ENCODE data around the gene SORCS3. TPM values are rescaled to one million over a fixed set of nuclear protein-coding genes. Genes with fewer than 3 reads are reported as not detected.

The SORCS3 gene
- total RNA-seq, 1 experiment from 2014 or later = 0.04 TPM

DNA sequence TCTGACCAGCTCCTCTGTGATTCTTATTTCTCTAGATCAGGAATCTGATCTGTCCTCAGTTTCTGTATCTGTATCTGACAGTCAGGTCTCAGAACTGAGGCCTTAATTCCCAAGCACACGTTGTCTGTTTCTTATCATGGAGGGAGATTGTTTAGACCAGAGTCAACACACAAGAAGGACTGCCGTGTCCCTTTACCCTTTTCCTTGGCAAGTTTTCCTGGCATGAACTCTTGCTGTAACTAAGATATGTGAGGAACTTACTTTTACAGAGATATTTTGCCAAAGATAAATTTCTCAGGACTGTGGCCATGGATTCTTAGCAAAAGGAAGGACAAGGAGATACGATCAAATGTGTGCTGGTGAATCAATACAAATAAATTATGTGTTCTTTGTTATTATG is 181.0 kb downstream of the SORCS3 start:
- Histone ChIP-seq H2BK15ac (ENCODE audit: low read depth, low read length) (no peak overlapping the region), H3T11ph (ENCODE audit: low read length) (no peak overlapping the region), H3K79me1 (ENCODE audit: insufficient read depth, low read depth, low read length, poor library complexity, severe bottlenecking) (no peaks in the 10 kb centered on the region), H2BK20ac (ENCODE audit: low read depth, low read length, poor library complexity, severe bottlenecking) (no peak overlapping the region), H3K4ac (ENCODE audit: low read depth, low read length) (no peak overlapping the region), H3K56ac (ENCODE audit: insufficient read length, low read depth, low read length) (no peak overlapping the region), H4K5ac (ENCODE audit: insufficient read length, low read depth, low read length) (no peak overlapping the region), H3K27me3 (ENCODE audit: insufficient read depth, low read length) (no peaks in the 10 kb centered on the region), H4K91ac (ENCODE audit: insufficient read length, low read depth, low read length) (no peak overlapping the region), H2AK5ac (ENCODE audit: insufficient read length, low read length) (no peak overlapping the region), H3K18ac (ENCODE audit: insufficient read length, low read depth, low read length) (no peak overlapping the region), H3K4me2 (ENCODE audit: insufficient read depth, insufficient read length, low read length) (no peak overlapping the region), H3K79me2 (ENCODE audit: insufficient read depth, low read length) (no peaks in the 10 kb centered on the region), H3K14ac (ENCODE audit: insufficient read depth, low read length) (no peak overlapping the region), H2BK12ac (ENCODE audit: insufficient read length, low read depth, low read length) (no peak overlapping the region), H2AFZ (ENCODE audit: low read length) (no peak overlapping the region), H3K23me2 (ENCODE audit: insufficient read length, low read depth, low read length, poor library complexity, severe bottlenecking) (no peaks in the 10 kb centered on the region), H4K8ac (replicated peaks; ENCODE audit: insufficient read length, low read depth, low read length) (no peak overlapping the region), H2BK120ac (ENCODE audit: low read depth, low read length, poor library complexity, severe bottlenecking) (no peak overlapping the region), H3K23ac (ENCODE audit: insufficient read length, low read depth, low read length) (no peak overlapping the region), H4K20me1 (ENCODE audit: control insufficient read depth, insufficient read depth, insufficient read length) (no peaks in the 10 kb centered on the region), H3K9me3 (ENCODE audit: control insufficient read depth, low read depth, low read length) (no peaks in the 10 kb centered on the region), H2BK5ac (ENCODE audit: insufficient read length, low read length) (no peak overlapping the region), H3K9ac (ENCODE audit: extremely low read depth, insufficient read length, low read length) (no peak overlapping the region), H3K27ac (ENCODE audit: insufficient read length, low read depth, low read length) (no peak overlapping the region), H3K4me1 (ENCODE audit: insufficient read depth, low read length) (no peaks in the 10 kb centered on the region)
- no CpG with 5 or more reads among the region's 3 CpGs for WGBS (ENCODE audit: extremely low coverage, insufficient read length, low lambda C conversion rate)
- H3K4me1 Mint-ChIP-seq = peaks cover 4 to 7% of the 10 kb centered on the region in 2 experiments; a peak in 3 of 4 replicates
- no peak for DNase-seq
- no peaks in the 10 kb centered on the region for H3K36me3 Mint-ChIP-seq (ENCODE audit: insufficient read depth in 1 of 3, low read depth in 3 of 3)
- TF ChIP-seq, protein P1, sequence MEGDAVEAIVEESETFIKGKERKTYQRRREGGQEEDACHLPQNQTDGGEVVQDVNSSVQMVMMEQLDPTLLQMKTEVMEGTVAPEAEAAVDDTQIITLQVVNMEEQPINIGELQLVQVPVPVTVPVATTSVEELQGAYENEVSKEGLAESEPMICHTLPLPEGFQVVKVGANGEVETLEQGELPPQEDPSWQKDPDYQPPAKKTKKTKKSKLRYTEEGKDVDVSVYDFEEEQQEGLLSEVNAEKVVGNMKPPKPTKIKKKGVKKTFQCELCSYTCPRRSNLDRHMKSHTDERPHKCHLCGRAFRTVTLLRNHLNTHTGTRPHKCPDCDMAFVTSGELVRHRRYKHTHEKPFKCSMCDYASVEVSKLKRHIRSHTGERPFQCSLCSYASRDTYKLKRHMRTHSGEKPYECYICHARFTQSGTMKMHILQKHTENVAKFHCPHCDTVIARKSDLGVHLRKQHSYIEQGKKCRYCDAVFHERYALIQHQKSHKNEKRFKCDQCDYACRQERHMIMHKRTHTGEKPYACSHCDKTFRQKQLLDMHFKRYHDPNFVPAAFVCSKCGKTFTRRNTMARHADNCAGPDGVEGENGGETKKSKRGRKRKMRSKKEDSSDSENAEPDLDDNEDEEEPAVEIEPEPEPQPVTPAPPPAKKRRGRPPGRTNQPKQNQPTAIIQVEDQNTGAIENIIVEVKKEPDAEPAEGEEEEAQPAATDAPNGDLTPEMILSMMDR (conservative IDR thresholded peaks at IDR 0.05) = no peak
- H3K4me3 Mint-ChIP-seq = no peak overlapping the region
- peaks cover 0 to 3% of the 10 kb centered on the region in 2 experiments; a peak in 1 of 5 replicates for H3K9me3 Mint-ChIP-seq
- H3K27ac Mint-ChIP-seq = no peak overlapping the region
- H3K27me3 Mint-ChIP-seq (ENCODE audit: low read depth) = peaks cover 5% of the 10 kb centered on the region

Measured in H9 (cell line).